GM19395 (cell line): ENCODE data around the gene RNF13.
"Not testable (repeated sequence)": the region's sequence is repeated elsewhere in the genome, so short reads cannot be mapped to it uniquely, and the experiment has no call there.

ENCODE experiments used
- ATAC-seq: cut with Tn5 transposase; IDR thresholded peaks from one replicate; pipeline ENCODE4 v1.9.1; 2021; ENCODE audit warnings: mild to moderate bottlenecking, moderate library complexity; ENCODE audit not compliant: unreplicated experiment

The RNF13 gene

GRCh38 chr3:149838491-149838890 lies 25.5 kb downstream of the RNF13 start:
- not testable (repeated sequence) for ATAC-seq

- ATAC-seq, result not testable (repeated sequence)
Observed at GRCh38 chr3:149839469-149839868, 26.5 kb downstream of the RNF13 start.

DNA sequence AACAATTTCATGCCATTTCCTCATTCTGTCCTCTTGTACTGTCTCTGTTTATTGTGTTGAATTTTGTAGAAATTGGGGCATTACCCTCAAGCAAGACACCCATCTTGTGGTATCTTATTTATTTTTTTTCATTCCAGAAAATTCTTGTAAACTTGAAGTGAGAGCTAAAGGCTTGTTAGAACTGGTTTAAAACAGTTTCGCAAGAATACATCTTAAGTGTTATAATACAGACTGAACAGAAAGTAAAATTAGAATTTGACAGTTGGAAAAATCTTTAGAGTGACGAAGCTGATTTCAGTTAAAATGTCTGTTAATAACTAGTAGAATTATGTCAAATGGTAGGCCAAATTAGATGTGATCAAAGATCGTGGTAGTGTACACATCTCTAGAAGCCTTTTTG lies 26.9 kb downstream of the RNF13 start:
- ATAC-seq, result no peak

GRCh38 chr3:149843502-149843901 lies 30.5 kb downstream of the RNF13 start:
- no peak for ATAC-seq

DNA sequence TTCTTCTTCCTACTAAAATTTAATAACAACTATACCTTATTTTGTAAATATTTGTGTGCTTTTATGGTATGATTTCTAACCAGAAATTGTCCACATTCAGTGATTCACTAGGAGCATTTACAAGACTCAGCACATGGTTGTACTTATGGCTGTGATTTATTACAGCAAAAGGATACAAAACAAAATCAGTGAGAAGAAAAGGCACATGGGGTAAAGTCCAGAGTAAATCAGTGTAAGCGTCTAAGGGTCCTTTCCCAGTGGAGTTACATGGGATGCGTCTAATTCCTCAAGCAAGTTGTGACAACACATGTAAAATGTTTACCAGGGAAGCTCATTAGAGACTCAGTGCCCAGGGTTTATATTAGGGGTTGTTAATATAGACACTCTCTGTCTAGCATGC lies 31.1 kb downstream of the RNF13 start:
- no peak for ATAC-seq

GRCh38 chr3:149845570-149846244 lies 32.7 kb downstream of the RNF13 start:
- ATAC-seq, result no peak

GRCh38 chr3:149848238-149848637 lies 35.2 kb downstream of the RNF13 start:
- ATAC-seq, result no peak

DNA sequence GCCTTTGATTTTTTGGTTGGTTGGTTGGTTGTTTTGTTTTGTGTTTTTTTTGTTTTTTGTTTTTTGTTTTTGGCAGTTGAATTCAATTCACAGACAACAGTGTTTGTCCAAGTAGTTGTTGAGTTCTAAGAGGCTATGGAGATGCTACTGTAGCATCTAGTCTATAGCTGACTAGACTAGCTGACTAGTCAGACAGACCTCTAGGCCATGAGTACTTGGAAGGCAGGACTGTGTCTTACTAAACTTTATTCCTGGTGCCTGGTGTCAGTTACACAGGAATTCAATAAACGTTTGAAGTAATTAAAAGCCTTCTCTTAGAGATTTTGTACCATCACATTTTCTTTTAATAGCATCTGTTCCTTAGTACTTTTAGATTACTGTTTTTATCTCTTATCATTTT lies 35.7 kb downstream of the RNF13 start:
- no peak for ATAC-seq

- ATAC-seq, result no peak
Observed at GRCh38 chr3:149850787-149851584, 38.0 kb downstream of the RNF13 start.

- ATAC-seq, result no peak
Observed at GRCh38 chr3:149858911-149859310, 45.9 kb downstream of the RNF13 start.

DNA sequence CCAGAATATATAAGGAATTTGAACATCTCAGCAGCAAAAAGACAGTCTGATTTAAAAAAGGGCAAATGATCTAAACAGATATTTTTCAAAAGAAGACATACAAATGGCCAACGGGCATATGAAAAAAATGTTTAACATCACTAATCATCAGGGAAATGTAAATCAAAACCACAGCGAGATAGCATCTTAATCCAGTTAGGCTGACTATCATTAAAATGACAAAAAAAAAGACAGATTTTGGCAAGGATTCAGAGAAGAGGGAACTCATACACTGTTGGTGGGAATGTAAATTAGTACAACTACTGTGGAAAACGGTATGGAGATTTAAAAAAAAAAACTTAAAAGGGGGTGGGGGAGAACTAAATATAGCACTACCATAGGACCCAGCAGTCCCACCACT lies 47.9 kb downstream of the RNF13 start:
- ATAC-seq, result no peak

GRCh38 chr3:149867563-149867962 lies 54.5 kb downstream of the RNF13 start:
- ATAC-seq, result no peak

DNA sequence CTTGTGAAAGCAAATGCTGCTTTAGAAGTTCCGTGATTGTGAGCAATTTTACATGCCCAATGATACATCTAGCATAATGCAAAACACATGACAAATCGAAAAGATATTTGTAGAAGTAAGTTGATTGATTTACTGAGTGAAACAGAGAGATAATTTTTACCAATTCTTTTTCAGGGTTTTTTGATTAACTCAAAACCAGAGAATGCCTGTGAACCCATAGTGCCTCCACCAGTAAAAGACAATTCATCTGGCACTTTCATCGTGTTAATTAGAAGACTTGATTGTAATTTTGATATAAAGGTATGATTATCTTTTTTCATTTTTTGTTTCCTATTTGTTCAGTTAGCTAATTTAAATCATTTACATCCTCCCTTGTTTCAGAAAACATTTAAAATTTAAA lies 58.8 kb downstream of the RNF13 start:
- no peak for ATAC-seq

DNA sequence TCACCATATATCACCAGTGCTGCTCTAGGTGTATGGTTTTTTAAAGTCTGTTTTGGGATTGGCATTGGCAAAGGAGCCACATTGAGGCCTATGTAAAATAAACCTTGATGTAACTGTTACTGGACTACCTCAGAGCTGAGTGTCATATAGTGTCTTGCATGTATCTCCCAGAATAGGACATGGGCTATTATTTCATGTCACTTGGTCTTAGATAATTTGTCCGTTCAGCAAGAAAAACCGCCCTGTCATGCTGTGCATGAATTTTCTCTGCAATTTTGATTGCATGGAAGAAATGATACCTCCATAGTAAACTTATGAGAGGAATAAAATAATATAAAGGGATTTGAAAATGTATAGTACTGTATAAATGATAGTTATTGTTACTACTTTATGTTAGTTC lies 59.6 kb downstream of the RNF13 start:
- ATAC-seq, result no peak

DNA sequence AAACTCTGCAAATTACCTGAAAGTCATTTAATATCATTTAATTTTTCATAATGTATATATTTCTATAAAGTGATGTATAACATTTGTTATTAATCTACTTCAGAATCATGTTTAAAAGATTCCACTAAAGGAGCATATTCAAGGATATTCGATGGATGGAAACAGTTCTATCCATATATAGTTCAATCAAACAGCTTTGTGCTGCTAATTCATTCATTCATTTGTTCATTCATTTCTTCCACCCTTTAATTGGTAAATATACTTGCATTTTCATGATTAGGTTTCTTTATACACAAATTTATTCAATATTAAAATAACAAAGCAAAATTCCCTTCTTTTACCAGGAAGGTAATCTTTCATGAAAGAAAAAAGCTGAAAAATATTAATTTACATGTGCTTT lies 64.7 kb downstream of the RNF13 start:
- ATAC-seq, result no peak

DNA sequence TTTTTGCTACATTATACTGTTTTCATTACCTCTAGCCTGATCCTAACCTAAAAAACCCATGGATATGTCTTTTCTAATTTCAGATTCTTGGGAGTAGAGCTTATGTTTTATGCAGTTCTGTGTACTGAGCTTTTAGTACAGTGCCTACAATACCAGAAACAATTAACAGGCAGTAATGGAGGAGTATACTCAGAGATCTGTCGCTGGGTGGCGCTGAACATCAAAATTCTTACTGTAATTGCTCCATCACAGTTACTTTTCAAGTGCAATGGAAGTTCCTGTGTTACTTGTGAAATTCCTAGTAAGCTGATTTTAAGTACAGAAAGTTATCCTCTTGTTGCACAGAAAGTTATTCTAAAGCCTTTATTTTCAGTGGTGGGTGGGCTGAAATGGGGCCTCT lies 66.9 kb downstream of the RNF13 start:
- peak; percentile 74 for ATAC-seq

DNA sequence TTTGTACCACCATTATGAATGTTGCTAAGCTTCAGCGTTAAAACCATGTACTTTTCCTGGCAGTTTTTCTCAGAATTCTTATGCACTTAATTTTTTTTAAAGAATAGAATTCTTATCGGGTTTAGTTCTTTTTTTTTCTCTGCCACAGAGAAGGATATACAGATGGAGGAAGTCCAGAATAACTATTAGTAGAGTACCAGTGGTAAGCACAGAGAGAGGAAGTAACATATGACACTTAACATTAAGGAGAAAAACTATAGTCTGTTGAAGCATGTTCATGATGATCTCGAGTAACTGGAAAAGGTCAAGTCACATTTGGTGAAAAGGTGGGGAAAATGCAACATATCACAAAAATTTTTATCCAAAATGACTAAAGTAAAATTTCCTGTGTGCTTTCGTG lies 68.9 kb downstream of the RNF13 start:
- no peak for ATAC-seq

DNA sequence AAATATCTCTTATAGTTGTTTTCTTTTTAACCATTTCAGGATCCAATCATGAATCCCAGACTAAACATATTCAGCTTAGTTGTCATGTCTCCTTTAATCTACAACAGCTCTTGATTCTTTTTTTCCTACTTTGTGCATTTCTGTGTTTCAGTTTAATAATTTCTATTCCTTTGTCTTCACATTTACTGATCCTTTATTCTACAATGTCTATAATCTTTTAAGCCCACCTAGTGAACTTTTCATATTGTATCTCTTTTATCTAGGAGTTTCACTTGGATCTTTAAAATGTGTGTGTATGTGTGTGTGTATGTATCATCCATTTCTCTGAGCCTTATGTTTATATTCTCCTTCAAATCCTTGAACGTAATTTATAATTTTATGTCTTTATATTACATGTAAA lies 70.1 kb downstream of the RNF13 start:
- ATAC-seq, result no peak

GRCh38 chr3:149883860-149884259 lies 70.8 kb downstream of the RNF13 start:
- not testable (repeated sequence) for ATAC-seq

DNA sequence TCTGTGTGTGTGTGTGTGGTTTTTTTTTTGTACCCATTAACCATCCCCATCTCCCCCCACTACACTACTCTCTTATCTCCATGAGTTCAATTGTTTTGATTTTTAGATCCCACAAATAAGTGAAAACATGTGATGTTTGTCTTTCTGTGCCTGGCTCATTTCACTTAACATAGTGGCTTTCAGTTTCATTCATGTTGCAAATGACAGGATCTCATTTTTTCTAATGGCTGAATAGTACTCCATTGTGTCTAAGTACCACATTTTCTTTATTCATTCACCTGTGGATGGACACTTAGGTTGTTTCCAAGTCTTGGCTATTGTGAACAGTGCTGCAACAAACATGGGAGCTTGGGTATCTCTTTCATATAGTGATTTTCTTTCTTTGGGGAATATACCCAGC lies 71.8 kb downstream of the RNF13 start:
- ATAC-seq, result peak; percentile 58

GRCh38 chr3:149886957-149887356 lies 73.9 kb downstream of the RNF13 start:
- no peak for ATAC-seq

DNA sequence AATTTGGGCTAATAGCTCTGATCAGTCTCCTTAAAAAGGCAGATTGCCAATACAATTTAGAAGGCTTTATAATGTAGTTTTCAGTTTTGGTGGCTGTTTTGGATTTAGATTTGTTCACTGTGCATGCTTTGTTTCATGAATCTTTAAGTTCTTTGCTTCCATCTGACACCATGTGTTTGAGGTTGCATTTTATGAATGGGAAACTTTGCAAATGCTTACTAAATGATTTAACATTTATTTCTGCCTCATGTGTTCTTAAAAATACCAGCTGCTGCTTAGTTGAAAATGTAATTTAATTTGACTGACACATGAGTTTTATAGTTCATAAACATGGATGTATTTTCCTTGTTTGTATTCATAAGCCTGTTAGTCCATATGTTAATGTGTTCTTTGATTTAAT lies 78.6 kb downstream of the RNF13 start:
- ATAC-seq, result no peak

GRCh38 chr3:149892371-149892770 lies 79.4 kb downstream of the RNF13 start:
- no peak for ATAC-seq
